ENCODE data around the gene ADORA1.

The ADORA1 gene

GRCh38 chr1:203130358-203130985, 2.9 kb downstream of the ADORA1 start:
- no peak for DNase-seq (ENCODE audit: extremely low read depth, low read depth)
- no peak for TF ChIP-seq CTCF (IDR thresholded peaks at IDR 0.05; ENCODE audit: low read depth, low read length)

GRCh38 chr1:203131548-203132200, 4.1 kb downstream of the ADORA1 start:
- no peak for DNase-seq (ENCODE audit: extremely low read depth, low read depth)
- TF ChIP-seq CTCF (IDR thresholded peaks at IDR 0.05; ENCODE audit: low read depth, low read length) = no peak

- TF ChIP-seq CTCF (IDR thresholded peaks at IDR 0.05; ENCODE audit: low read depth, low read length) = no peak
- DNase-seq (ENCODE audit: extremely low read depth, low read depth) = no peak
These were observed 6.6 kb downstream of the ADORA1 start for GRCh38 chr1:203133970-203134725.

- no peak for DNase-seq (ENCODE audit: extremely low read depth, low read depth)
- TF ChIP-seq CTCF (IDR thresholded peaks at IDR 0.05; ENCODE audit: low read depth, low read length) = no peak
These were observed 8.2 kb downstream of the ADORA1 start for GRCh38 chr1:203135636-203136305.

GRCh38 chr1:203136409-203137042, 9.0 kb downstream of the ADORA1 start:
- TF ChIP-seq CTCF (IDR thresholded peaks at IDR 0.05; ENCODE audit: low read depth, low read length) = no peak
- DNase-seq (ENCODE audit: extremely low read depth, low read depth) = no peak

- DNase-seq (ENCODE audit: extremely low read depth, low read depth) = no peak
- TF ChIP-seq CTCF (IDR thresholded peaks at IDR 0.05; ENCODE audit: low read depth, low read length) = no peak
These were observed 9.8 kb downstream of the ADORA1 start for GRCh38 chr1:203137324-203137723.

All from AG09319 (cell line).